Fibroblast of pulmonary artery (primary cell): ENCODE measurements around the gene ARHGDIB.
A peak's percentile ranks its signal among the peaks of the same experiment; 100 is the strongest.

Experiments used
- DNase-seq: peaks from one replicate; pipeline ENCODE4 v3.0.0-alpha.2; 2010; ENCODE audit warnings: low read depth
- H3K4me3 ChIP-seq: replicated peaks from 2 replicates; pipeline ENCODE4 v1.5.1; 2011; ENCODE audit warnings: low read depth, mild to moderate bottlenecking, control low read depth, low read length, moderate library complexity
- TF ChIP-seq, protein P1 (sequence below): IDR thresholded peaks from 2 replicates; pipeline ENCODE4 v1.5.1; 2011; ENCODE audit warnings: mild to moderate bottlenecking, control low read depth, low read length, inconsistent platforms; ENCODE audit errors: missing control alignments

Gene ARHGDIB

DNA sequence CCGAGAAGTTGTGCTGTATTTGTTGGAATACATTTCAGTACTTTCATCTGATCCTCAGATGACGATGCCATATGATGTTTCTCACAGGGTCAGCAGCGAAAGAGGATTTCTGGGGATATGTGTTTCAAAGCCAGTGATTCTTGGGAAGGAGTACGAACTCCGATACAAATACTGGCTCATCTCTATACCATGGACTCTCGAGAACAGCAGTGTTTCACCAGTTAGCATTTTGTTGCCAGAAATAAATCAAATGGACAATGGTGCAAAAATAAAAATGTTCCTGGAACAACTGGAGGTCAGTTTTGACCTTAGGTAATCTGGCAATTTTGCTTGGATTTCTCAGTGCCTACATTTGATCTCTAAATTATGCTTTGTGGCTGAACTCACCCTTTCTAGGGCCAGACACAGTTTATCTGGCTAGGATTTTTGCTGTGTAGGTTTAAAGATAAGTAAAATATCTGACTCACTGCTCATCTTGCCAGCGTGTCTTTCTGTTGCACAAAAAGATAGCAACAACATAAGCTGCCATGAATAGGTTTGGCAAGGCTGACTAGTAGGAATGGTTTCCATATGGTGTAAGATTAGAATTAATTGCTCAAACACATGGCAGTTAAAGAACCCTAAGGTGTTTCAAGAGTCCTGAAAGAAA is 64.8 kb downstream of the ARHGDIB start:
- no peak overlapping the region for H3K4me3 ChIP-seq
- TF ChIP-seq, protein P1, sequence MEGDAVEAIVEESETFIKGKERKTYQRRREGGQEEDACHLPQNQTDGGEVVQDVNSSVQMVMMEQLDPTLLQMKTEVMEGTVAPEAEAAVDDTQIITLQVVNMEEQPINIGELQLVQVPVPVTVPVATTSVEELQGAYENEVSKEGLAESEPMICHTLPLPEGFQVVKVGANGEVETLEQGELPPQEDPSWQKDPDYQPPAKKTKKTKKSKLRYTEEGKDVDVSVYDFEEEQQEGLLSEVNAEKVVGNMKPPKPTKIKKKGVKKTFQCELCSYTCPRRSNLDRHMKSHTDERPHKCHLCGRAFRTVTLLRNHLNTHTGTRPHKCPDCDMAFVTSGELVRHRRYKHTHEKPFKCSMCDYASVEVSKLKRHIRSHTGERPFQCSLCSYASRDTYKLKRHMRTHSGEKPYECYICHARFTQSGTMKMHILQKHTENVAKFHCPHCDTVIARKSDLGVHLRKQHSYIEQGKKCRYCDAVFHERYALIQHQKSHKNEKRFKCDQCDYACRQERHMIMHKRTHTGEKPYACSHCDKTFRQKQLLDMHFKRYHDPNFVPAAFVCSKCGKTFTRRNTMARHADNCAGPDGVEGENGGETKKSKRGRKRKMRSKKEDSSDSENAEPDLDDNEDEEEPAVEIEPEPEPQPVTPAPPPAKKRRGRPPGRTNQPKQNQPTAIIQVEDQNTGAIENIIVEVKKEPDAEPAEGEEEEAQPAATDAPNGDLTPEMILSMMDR: no peak
- DNase-seq: peak; percentile 84

DNA sequence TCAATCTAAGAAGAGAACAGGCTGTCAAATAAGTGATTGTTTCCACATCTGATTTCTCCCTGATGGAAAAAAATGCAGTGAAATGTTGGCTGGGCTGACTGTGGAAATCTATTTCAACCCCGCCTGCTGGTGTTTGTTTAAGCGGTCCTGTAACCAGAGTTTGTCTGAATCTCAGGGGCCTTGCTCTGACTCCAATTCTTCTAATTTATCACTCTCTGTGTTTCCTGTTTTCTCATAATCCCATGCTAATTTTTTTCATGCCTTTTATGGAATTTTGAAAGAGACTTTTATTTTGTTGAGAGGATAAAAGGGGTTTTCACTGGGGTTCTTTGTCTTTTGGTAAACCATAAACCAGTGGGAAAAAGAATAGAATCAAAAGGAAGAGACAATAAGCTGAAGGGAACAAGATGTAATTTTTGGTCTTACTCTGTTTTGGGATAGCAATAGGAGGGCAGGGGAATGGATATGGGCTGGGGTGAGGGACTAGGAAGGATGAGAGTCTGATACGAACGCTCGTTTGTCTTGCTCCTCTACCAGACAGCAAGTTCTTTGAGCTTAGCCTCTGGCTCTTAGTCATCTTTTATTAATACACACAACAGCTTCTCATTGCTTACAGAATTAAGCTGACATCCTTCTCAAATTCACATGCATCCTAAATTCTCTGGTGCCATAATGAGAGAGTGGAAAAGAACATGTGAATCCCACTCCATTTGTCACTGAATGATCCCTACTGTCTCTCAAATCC is 67.7 kb downstream of the ARHGDIB start:
- peak; percentile 73 for DNase-seq
- TF ChIP-seq, protein P1: no peak
- no peak overlapping the region for H3K4me3 ChIP-seq

DNA sequence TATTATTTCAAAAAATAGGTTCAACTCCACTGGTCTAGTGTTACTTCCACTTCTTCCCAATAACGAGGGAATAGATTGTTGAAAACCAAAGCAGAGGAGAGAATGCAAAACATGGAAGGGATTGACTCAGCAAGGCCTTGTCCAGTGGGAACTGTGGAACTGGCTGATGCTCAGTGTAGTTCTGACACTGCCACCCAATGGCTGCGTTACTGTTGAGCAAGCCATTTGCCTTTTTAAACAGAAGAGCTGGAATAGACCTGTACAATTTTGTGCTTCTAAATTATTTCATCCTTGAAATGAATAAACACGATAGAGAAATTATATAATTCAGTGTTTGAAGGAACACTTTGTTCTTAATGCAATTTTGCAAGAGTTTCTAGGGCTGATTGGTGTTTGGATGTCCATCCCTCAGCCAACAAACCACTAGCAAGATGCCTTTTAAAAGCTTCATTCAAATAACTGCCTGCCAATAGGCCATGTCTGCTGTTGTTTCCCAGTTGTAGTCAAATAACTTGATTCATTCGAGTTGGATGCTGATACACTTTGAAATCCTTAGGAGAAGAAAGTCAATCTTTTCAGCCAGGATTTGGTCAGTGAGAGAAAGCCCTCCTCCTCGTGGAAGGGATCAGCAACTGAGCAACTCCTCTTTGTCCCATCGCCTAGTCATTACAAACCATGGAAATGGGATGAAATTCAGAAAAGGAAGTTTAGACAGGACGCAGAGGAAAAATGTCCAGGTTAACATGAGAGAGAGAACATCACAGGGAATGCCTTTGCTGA is 68.5 kb downstream of the ARHGDIB start:
- no peak overlapping the region for H3K4me3 ChIP-seq
- peak; percentile 71 for DNase-seq
- TF ChIP-seq, protein P1: peak; percentile 43
